OCI-LY1 (cell line): ENCODE results near the gene SSUH2.

ENCODE experiments used
- H2AFZ ChIP-seq: fragments of 200-600 bp; sonication (generic), shearing (Covaris generic); 2 replicates; pipeline ENCODE4 v1.6.0; 2014; ENCODE audit warnings: antibody characterized with exemption, mild to moderate bottlenecking, low read length
- H3F3A ChIP-seq: fragments of 200-600 bp; sonication (generic), shearing (Covaris generic); 2 replicates; pipeline ENCODE4 v1.6.0; 2014; ENCODE audit warnings: mild to moderate bottlenecking, antibody characterized with exemption, low read length, moderate library complexity; ENCODE audit not compliant: insufficient read depth
- H3K27ac ChIP-seq: fragments of 200-600 bp; sonication (generic); 2 replicates; pipeline ENCODE4 v1.5.1; 2014; ENCODE audit warnings: low read length, mixed run types, mild to moderate bottlenecking, low read depth; ENCODE audit not compliant: poor library complexity, severe bottlenecking
- H3K27me3 ChIP-seq: fragments of 200-600 bp; sonication (generic); 2 replicates; pipeline ENCODE4 v1.6.0; 2014; ENCODE audit warnings: antibody characterized with exemption, mild to moderate bottlenecking, low read length, moderate library complexity; ENCODE audit not compliant: insufficient read depth
- H3K36me3 ChIP-seq: fragments of 200-600 bp; sonication (generic); 2 replicates; pipeline ENCODE4 v1.6.1; 2014; ENCODE audit warnings: mild to moderate bottlenecking, antibody characterized with exemption, low read length, moderate library complexity, mixed read lengths; ENCODE audit not compliant: insufficient read depth
- H3K4me1 ChIP-seq: fragments of 200-600 bp; sonication (generic); 2 replicates; pipeline ENCODE4 v1.5.1; 2014; ENCODE audit warnings: mild to moderate bottlenecking, low read length, moderate library complexity; ENCODE audit not compliant: insufficient read depth, severe bottlenecking
- H3K4me2 ChIP-seq: fragments of 200-600 bp; sonication (generic), shearing (Covaris generic); 2 replicates; pipeline ENCODE4 v1.6.1; 2014; ENCODE audit warnings: low read length
- H3K4me3 ChIP-seq: fragments of 200-600 bp; sonication (generic); 2 replicates; pipeline ENCODE4 v1.5.1; 2014; ENCODE audit warnings: low read length, low read depth, mild to moderate bottlenecking, mixed read lengths; ENCODE audit not compliant: poor library complexity, severe bottlenecking
- H3K79me2 ChIP-seq: fragments of 200-600 bp; shearing (Covaris generic); 2 replicates; pipeline ENCODE4 v1.6.1; 2016; ENCODE audit warnings: mixed run types, low read length, mixed read lengths; ENCODE audit not compliant: insufficient read depth
- H3K9ac ChIP-seq: fragments of 200-600 bp; sonication (generic), shearing (Covaris generic); 2 replicates; pipeline ENCODE4 v1.6.1; 2014; ENCODE audit warnings: mild to moderate bottlenecking, low read length, mixed read lengths
- H3K9me2 ChIP-seq: fragments of 200-600 bp; sonication (generic), shearing (Covaris generic); 2 replicates; pipeline ENCODE4 v1.6.1; 2014; ENCODE audit warnings: low read depth, mild to moderate bottlenecking, low read length, mixed read lengths
- H3K9me3 ChIP-seq: fragments of 200-600 bp; shearing (Covaris generic); 2 replicates; pipeline ENCODE4 v1.6.1; 2014; ENCODE audit warnings: low read length, mixed read lengths
- H4K20me1 ChIP-seq: fragments of 200-600 bp; sonication (generic), shearing (Covaris generic); 2 replicates; pipeline ENCODE4 v1.6.0; 2016; ENCODE audit warnings: mild to moderate bottlenecking, low read length; ENCODE audit not compliant: insufficient read depth
- EZH2 ChIP-seq: fragments of 200-600 bp; sonication (generic), shearing (Covaris generic); IDR thresholded peaks from 2 replicates; pipeline ENCODE4 v1.8.0; 2017; ENCODE audit warnings: borderline replicate concordance, mixed run types, mild to moderate bottlenecking, antibody characterized with exemption, low read length, moderate library complexity, mixed read lengths
- TF ChIP-seq, protein P1 (sequence below): fragments of 200-600 bp; sonication (generic), shearing (Covaris generic); IDR thresholded peaks from 2 replicates; pipeline ENCODE4 v1.5.1; 2017; ENCODE audit warnings: mild to moderate bottlenecking, antibody characterized with exemption, low read length, moderate library complexity, mixed read lengths

SSUH2 gene

GRCh38 chr3:8608041-8608790 is 36.4 kb downstream of the SSUH2 start:
- Histone ChIP-seq H3K4me1 (no peaks in the 10 kb centered on the region), H3K9me2 (no peaks in the 10 kb centered on the region), H3K36me3 (no peaks in the 10 kb centered on the region), H3K4me2 (no peak overlapping the region), H3K27me3 (peaks cover 7% of the 10 kb centered on the region; the same call in 1 of the 2 replicates), H3K27ac (no peak overlapping the region), H4K20me1 (no peaks in the 10 kb centered on the region), H3K79me2 (no peaks in the 10 kb centered on the region), H3K9me3 (no peaks in the 10 kb centered on the region), H3K9ac (no peak overlapping the region), H2AFZ (no peak overlapping the region), H3F3A (no peaks in the 10 kb centered on the region), H3K4me3 (no peak overlapping the region)
- TF ChIP-seq, protein P1, sequence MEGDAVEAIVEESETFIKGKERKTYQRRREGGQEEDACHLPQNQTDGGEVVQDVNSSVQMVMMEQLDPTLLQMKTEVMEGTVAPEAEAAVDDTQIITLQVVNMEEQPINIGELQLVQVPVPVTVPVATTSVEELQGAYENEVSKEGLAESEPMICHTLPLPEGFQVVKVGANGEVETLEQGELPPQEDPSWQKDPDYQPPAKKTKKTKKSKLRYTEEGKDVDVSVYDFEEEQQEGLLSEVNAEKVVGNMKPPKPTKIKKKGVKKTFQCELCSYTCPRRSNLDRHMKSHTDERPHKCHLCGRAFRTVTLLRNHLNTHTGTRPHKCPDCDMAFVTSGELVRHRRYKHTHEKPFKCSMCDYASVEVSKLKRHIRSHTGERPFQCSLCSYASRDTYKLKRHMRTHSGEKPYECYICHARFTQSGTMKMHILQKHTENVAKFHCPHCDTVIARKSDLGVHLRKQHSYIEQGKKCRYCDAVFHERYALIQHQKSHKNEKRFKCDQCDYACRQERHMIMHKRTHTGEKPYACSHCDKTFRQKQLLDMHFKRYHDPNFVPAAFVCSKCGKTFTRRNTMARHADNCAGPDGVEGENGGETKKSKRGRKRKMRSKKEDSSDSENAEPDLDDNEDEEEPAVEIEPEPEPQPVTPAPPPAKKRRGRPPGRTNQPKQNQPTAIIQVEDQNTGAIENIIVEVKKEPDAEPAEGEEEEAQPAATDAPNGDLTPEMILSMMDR, result no peak
- no peak for TF ChIP-seq EZH2

- Histone ChIP-seq H3K36me3 (no peaks in the 10 kb centered on the region), H3K27me3 (peaks cover 7% of the 10 kb centered on the region; the same call in 1 of the 2 replicates), H3K9me2 (no peaks in the 10 kb centered on the region), H3K79me2 (no peaks in the 10 kb centered on the region), H2AFZ (no peak overlapping the region), H4K20me1 (no peaks in the 10 kb centered on the region), H3K27ac (no peak overlapping the region), H3K9ac (no peak overlapping the region), H3F3A (no peaks in the 10 kb centered on the region), H3K9me3 (no peaks in the 10 kb centered on the region), H3K4me1 (no peaks in the 10 kb centered on the region), H3K4me3 (no peak overlapping the region), H3K4me2 (no peak overlapping the region)
- TF ChIP-seq, protein P1, result no peak
- TF ChIP-seq EZH2, result no peak
Observed at GRCh38 chr3:8607234-8608040, 37.2 kb downstream of the SSUH2 start.

DNA sequence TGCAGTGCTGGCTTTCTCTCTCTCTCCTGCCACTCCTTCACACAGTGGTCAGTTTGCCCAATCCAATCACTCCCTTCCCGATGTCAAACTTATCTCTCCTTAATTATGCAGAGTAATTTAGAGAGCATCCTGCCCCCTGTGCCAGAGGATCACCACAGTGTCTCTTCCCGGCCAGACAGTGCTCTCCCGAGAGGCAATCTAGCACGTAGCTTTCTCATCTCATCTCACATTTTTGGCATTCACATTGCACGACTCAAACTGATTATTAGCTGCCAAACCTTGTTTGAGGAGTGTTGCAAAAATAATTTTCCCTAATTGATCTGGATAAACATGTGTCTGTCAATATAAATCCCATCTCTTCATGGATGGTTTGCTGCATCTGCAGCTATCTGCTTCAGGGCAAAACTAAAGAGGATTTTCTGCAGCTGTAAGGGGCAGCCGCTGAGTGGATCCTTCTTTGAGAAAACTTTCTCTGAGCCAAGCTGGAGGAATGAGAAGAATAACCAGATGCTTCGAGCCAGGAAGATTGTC is 37.8 kb downstream of the SSUH2 start:
- Histone ChIP-seq H4K20me1 (no peaks in the 10 kb centered on the region), H2AFZ (no peak overlapping the region), H3K79me2 (no peaks in the 10 kb centered on the region), H3K4me1 (no peaks in the 10 kb centered on the region), H3K27me3 (peaks cover 7% of the 10 kb centered on the region; the same call in 1 of the 2 replicates), H3K4me2 (no peak overlapping the region), H3K36me3 (no peaks in the 10 kb centered on the region), H3K9ac (no peak overlapping the region), H3K27ac (no peak overlapping the region), H3K9me2 (no peaks in the 10 kb centered on the region), H3F3A (no peaks in the 10 kb centered on the region), H3K4me3 (no peak overlapping the region), H3K9me3 (no peaks in the 10 kb centered on the region)
- TF ChIP-seq EZH2, result no peak
